GM12873 (cell line): ENCODE measurements around the gene STARD5.

Source experiments
- TF ChIP-seq, protein P1 (sequence below): IDR thresholded peaks from 2 replicates; pipeline ENCODE4 v1.5.1; 2012; ENCODE audit warnings: low read depth, mild to moderate bottlenecking, moderate library complexity, low read length, control low read depth; ENCODE audit not compliant: insufficient read depth; ENCODE audit errors: missing control alignments

The STARD5 gene

GRCh38 chr15:81296186-81296585 lies 27.8 kb downstream of the STARD5 start:
- TF ChIP-seq, protein P1, sequence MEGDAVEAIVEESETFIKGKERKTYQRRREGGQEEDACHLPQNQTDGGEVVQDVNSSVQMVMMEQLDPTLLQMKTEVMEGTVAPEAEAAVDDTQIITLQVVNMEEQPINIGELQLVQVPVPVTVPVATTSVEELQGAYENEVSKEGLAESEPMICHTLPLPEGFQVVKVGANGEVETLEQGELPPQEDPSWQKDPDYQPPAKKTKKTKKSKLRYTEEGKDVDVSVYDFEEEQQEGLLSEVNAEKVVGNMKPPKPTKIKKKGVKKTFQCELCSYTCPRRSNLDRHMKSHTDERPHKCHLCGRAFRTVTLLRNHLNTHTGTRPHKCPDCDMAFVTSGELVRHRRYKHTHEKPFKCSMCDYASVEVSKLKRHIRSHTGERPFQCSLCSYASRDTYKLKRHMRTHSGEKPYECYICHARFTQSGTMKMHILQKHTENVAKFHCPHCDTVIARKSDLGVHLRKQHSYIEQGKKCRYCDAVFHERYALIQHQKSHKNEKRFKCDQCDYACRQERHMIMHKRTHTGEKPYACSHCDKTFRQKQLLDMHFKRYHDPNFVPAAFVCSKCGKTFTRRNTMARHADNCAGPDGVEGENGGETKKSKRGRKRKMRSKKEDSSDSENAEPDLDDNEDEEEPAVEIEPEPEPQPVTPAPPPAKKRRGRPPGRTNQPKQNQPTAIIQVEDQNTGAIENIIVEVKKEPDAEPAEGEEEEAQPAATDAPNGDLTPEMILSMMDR = no peak

DNA sequence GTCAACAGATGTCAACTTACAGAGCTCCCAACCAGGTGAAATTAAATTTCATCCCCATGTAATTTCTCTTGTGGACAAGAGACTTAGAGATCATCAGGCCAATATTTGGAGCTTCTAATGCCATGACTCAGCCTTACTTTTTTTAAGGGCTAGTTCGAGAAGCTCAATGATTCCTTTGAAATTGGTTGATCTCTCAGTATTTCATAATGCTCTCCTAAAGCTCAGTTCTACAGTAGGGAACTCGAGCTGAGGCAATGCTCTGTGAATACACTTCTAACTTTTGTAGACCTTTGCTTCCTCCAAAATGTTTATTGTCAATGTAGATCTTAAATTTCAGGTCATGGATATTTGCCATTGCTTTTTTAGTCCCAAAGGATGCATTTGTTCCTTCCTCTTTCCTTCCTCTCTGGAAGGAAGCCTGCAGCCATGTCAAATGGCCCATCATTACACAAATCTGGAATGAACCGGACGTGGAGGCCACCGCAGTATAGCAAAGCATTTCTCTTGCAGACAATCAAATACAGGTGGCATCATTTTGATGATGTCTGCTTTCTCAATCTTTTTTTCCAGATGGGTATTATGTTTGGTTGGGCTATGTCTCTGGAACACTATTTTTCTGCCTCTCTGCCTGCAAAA lies 28.3 kb downstream of the STARD5 start:
- TF ChIP-seq, protein P1 = no peak

DNA sequence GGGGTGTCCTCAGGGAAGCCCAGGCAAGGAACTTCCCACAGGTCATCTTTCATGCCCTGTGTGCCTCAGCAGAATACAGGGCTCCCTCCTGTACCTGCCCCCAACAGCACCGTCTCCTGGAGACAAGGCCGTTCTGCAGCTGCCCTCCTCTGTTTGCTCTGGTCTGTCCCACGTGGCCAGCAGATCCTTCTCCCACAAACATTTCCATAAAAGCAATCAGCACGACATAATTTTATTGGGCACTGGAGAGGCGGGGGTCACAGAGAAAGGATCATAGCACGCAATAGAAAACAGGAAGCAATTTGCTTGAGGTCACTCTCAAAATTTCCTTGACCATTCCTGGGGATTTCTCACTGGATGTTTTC lies 29.4 kb downstream of the STARD5 start:
- TF ChIP-seq, protein P1 = peak; percentile 74

GRCh38 chr15:81293728-81294515 lies 30.0 kb downstream of the STARD5 start:
- TF ChIP-seq, protein P1 = no peak

GRCh38 chr15:81292523-81293001 lies 31.4 kb downstream of the STARD5 start:
- TF ChIP-seq, protein P1 = no peak

DNA sequence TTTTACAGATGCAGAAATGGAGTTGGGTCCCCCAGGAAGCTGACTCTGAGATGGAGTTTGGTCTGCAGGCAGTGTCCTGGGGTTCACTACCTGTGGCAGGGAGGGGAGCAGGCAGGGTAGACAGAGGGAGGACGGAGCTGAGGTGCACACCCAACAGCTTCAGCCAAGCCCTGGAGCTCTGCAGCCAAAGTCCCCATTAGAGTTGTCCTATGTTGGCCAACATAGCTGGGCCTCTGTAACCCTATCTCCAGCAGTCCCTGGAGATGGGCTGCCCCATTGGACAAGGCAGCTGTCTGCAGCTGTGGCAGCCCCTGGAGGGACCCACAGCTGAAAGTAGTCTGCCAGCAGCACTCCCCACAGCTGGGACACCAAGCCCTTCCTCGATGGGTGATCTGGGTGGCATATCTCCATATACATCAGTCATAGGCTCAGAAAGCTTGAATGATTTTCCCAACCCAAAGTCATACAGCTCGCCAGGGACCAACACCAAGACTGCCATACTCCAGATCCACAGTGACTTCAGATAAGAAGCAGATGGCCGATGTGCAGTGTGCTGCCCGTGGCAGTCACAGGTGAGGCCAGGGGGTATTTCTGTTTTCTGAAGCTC lies 31.9 kb downstream of the STARD5 start:
- TF ChIP-seq, protein P1 = no peak

GRCh38 chr15:81289910-81290309 lies 34.0 kb downstream of the STARD5 start:
- TF ChIP-seq, protein P1 = no peak
